HCT116 (cell line): ENCODE data around the gene LAMC2.

Experiments
- CTCF ChIP-seq, 3 experiments: fragments of 200-600 bp in 1 of 3; sonication (generic) in 1 of 3; IDR thresholded peaks in 2 of 3; conservative IDR thresholded peaks in 1 of 3; 2 replicates each; pipeline ENCODE4 v1.5.1; 2012 to 2017; ENCODE audit warnings: low read depth in 2 of 3, low read length in 2 of 3, antibody characterized with exemption in 1 of 3, borderline replicate concordance in 1 of 3, control low read depth in 1 of 3, mild to moderate bottlenecking in 1 of 3, mixed read lengths in 1 of 3, mixed run types in 1 of 3, moderate library complexity in 1 of 3; ENCODE audit not compliant: insufficient read depth in 1 of 3
- EZH2 ChIP-seq: fragments of 200-600 bp; sonication (generic); IDR thresholded peaks from 2 replicates; pipeline ENCODE4 v1.6.1; 2017; ENCODE audit warnings: antibody characterized with exemption, mixed run types
- JUND ChIP-seq: IDR thresholded peaks from 2 replicates; pipeline ENCODE4 v1.6.1; 2012
- MAX ChIP-seq: IDR thresholded peaks from 2 replicates; pipeline ENCODE4 v1.6.1; 2012
- POLR2A ChIP-seq: IDR thresholded peaks from 2 replicates; pipeline ENCODE4 v1.7.0; 2011; ENCODE audit warnings: borderline replicate concordance; ENCODE audit not compliant: insufficient read depth, insufficient read length; ENCODE audit errors: extremely low read depth
- ZNF274 ChIP-seq: fragments of 200-500 bp; sonication (Bioruptor generic); IDR thresholded peaks from 2 replicates; pipeline ENCODE4 v1.6.1; 2014; ENCODE audit warnings: mild to moderate bottlenecking, low read depth, low read length, inconsistent platforms

GRCh38 chr1:183246436-183246835 lies 60.4 kb downstream of the LAMC2 start:
- TF ChIP-seq CTCF (IDR thresholded peaks at IDR 0.05 in 2 of 3, conservative IDR thresholded peaks at IDR 0.05 in 1 of 3; ENCODE audit: borderline replicate concordance in 1 of 3, insufficient read depth in 1 of 3, low read depth in 2 of 3, low read length in 2 of 3) = no peak
- no peak for TF ChIP-seq EZH2
- TF ChIP-seq POLR2A = no peak
- TF ChIP-seq MAX = no peak
- TF ChIP-seq JUND = no peak
- no peak for TF ChIP-seq ZNF274
